GM12875 (cell line): ENCODE results near the gene BABAM2.

Experiments
- H3K4me3 ChIP-seq: one replicate; pipeline ENCODE4 v1.5.1; 2011; ENCODE audit warnings: low read depth, low read length, control low read depth
- TF ChIP-seq, protein P1 (sequence below): IDR thresholded peaks from 2 replicates; pipeline ENCODE4 v1.5.1; 2011; ENCODE audit warnings: low read depth, mild to moderate bottlenecking, control low read depth, inconsistent platforms, low read length, moderate library complexity, borderline replicate concordance; ENCODE audit not compliant: insufficient read depth

BABAM2 gene

DNA sequence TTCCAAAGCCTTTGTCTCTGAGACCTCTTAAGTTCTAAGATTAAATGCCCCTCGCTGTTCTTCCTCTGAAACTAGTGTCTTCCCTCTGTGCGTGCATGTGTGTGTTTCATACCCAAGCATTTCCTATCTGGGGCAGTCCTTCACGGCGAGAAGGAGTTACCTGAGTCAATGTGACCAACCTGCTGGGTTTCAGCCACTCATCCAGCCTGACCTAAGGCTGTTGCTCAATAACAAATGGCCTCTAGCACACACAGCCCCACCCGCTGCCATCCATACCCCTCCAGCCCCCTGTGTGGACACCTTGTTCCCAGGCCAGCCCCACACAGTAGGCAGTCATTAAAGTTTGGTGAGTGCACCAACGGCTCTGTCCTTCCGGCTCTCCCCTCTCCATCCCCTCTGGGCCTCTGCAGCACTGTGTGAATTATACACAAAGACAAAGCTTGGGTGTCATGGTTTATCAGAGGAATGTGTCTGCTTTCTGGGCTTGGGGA, 448.3 kb downstream of the BABAM2 start:
- H3K4me3 ChIP-seq = no peak overlapping the region
- TF ChIP-seq, protein P1, sequence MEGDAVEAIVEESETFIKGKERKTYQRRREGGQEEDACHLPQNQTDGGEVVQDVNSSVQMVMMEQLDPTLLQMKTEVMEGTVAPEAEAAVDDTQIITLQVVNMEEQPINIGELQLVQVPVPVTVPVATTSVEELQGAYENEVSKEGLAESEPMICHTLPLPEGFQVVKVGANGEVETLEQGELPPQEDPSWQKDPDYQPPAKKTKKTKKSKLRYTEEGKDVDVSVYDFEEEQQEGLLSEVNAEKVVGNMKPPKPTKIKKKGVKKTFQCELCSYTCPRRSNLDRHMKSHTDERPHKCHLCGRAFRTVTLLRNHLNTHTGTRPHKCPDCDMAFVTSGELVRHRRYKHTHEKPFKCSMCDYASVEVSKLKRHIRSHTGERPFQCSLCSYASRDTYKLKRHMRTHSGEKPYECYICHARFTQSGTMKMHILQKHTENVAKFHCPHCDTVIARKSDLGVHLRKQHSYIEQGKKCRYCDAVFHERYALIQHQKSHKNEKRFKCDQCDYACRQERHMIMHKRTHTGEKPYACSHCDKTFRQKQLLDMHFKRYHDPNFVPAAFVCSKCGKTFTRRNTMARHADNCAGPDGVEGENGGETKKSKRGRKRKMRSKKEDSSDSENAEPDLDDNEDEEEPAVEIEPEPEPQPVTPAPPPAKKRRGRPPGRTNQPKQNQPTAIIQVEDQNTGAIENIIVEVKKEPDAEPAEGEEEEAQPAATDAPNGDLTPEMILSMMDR = no peak

DNA sequence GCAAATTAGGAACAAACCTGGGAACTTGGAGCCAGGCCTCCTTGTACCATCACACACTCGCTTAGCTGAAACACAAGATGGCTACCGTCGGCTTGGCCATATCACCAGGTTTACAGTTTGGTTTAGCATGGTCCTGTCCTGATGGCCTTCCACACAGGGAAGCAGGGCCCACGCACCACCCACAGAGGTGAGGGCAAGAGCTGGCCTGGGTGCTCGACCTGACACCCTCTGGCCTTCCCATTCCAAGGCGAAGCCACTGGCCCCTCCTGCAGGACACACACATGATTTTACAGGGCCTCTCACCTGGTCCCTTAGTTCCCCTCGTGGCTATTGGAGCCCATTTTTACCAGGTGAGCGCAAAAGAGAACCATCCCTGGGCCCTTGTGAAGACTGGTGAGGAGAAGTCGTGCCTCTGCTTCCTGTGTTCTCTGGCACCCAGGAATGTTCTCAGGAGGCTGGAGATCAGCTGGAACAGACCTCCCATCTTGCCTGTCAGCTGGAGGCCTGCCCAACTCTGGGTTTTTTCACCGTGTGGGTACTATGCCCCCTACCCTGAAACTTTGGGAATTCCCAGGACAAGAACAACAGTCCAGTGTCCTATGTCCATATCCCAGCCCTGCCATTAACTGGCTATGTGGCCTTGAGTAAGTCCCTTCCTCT, 449.1 kb downstream of the BABAM2 start:
- TF ChIP-seq, protein P1 = no peak
- H3K4me3 ChIP-seq = no peak overlapping the region

DNA sequence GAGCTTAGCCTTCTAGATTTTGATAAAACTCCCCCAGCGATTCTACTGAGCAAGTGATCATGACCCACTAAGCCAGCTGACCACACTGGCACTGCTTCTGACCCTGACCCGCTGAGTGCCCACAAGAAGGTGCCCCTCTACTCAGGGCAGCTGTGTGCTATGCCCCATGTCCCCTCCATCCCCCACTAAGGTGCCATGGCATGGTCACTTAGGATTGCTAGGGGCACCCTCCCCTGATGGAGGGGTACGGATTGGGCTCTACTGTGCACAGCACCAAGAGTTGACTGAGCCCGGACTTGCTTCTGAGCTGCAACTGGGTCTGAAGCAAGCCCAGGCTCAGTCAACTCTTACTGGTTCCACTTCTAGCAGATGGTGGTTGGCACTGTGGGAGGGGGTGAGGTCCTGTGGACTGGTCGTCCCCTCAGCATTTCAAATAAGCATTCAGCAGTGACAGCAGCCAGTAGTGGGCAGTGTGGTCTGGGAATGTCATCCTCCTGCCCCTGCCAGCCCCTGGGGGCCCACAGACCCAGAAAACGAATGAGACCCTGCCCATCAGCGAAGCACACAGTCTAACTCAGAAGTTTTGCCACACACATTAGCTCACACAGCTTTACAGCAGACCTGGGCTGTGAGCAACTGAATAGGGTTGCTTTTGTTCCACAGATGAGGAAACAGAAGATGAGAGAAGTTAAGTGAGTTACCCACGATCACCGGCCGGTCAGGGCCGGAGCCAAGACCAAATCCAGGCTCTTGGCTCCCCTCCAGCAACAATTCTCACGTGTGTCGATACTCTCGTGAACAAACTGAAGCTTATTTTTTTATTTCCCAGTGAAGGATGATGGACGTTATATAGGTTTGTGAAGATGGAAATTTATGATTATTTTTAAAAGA, 450.0 kb downstream of the BABAM2 start:
- TF ChIP-seq, protein P1 = no peak
- no peak overlapping the region for H3K4me3 ChIP-seq

DNA sequence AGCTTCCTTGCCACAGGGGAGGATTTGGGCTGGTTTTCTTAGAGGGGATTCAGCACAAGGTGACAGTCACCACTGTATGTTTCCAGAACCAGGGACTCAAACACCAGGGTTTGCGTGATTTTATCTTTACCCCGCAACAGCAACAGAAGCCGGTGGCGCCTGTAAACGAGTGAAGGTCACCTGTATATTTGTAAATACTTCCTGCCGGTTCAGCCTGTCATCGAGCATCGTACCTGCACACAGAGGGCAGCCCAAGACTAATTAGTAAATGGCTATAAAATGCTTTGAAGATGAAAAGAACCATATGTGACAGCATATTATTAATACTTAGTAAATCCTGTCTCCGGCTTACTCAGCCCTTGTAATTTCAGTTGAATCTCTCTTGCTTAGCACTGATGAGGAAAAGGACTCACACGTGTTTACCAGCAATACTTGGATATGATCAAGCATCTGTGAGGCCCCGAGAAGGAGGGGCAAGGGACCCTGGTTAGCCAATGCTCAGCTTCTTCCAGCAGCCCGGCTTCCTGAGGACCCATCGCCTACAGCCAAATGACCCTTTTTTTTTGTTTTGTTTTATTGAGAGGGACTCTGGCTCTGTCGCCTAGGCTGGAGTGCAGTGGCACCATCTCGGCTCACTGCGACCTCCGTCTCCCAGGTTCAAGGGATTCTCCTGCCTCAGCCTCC, 450.8 kb downstream of the BABAM2 start:
- TF ChIP-seq, protein P1 = no peak
- H3K4me3 ChIP-seq = no peak overlapping the region

- TF ChIP-seq, protein P1 = no peak
- no peak overlapping the region for H3K4me3 ChIP-seq
These were observed 451.8 kb downstream of the BABAM2 start for GRCh38 chr2:28342081-28342967.

DNA sequence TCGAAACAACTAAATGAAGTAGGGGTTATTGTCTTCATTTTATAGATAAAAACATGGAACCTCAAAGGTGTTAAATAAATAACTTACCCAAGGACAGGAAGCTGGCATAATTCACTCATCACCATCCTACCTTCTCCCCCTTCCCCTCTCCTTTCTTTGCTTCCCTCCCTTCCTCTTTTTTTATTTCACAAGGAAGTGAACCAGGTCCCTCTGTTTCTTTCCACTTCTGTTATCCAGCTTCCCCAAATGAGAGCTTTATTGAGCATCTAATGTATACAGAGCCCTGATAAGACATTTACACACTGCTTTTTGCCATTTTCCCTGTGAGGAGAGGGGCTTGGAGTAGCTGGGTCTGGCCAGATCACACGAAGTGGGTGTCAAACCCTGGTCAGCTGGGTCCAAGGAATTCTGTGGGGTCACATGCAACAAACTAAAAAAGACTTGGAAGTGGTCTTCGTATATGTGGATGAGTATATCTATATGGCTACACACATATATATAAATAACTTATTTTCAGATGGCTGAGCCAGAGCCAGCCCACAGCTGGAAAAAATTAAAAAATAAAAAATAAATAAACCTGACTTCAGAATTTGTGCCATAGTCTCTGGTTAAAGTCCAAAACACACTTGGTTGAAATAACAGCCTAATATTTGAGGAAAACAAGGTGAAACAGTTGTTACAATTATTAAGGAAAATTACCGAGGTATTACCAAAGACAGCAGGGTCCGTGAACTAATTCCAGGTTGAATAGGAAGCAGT, 452.8 kb downstream of the BABAM2 start:
- TF ChIP-seq, protein P1 = no peak
- H3K4me3 ChIP-seq = no peak overlapping the region
